Nephron progenitor cell (in vitro differentiated cells): ENCODE measurements around the gene PFKL.

Experiments
- DNase-seq: peaks from one replicate; pipeline ENCODE4 v3.0.0; 2021
- H3K27ac Mint-ChIP-seq: 2 replicates; pipeline ENCODE4 v1.8.0; 2021; ENCODE audit warnings: mild to moderate bottlenecking, moderate library complexity, mixed read lengths
- H3K27me3 Mint-ChIP-seq: 2 replicates; pipeline ENCODE4 v1.8.0; 2021; ENCODE audit warnings: mild to moderate bottlenecking, low read depth, mixed read lengths; ENCODE audit not compliant: poor library complexity
- H3K36me3 Mint-ChIP-seq: 2 replicates; pipeline ENCODE4 v1.8.0; 2021; ENCODE audit warnings: low read depth, mixed read lengths
- H3K4me1 Mint-ChIP-seq: 2 replicates; pipeline ENCODE4 v1.8.0; 2021; ENCODE audit warnings: mixed read lengths
- H3K4me3 Mint-ChIP-seq: 2 replicates; pipeline ENCODE4 v1.8.0; 2021; ENCODE audit warnings: mild to moderate bottlenecking, moderate library complexity, mixed read lengths
- H3K9me3 Mint-ChIP-seq: 2 replicates; pipeline ENCODE4 v1.8.0; 2021; ENCODE audit warnings: mild to moderate bottlenecking, moderate library complexity, mixed read lengths
- TF ChIP-seq, protein P1 (sequence below): fragments of 200-600 bp; sonication (generic); IDR thresholded peaks from 2 replicates; pipeline ENCODE4 v1.5.0; 2021; ENCODE audit warnings: antibody characterized with exemption

The PFKL gene

GRCh38 chr21:44329086-44329889, 29.4 kb downstream of the PFKL start:
- no peak overlapping the region for H3K4me3 Mint-ChIP-seq
- no peaks in the 10 kb centered on the region for H3K9me3 Mint-ChIP-seq
- peak overlapping the region; percentile 85 for H3K27ac Mint-ChIP-seq
- peak; percentile 36 for DNase-seq
- H3K4me1 Mint-ChIP-seq = peaks cover 31% of the 10 kb centered on the region
- H3K36me3 Mint-ChIP-seq = no peaks in the 10 kb centered on the region
- TF ChIP-seq, protein P1, sequence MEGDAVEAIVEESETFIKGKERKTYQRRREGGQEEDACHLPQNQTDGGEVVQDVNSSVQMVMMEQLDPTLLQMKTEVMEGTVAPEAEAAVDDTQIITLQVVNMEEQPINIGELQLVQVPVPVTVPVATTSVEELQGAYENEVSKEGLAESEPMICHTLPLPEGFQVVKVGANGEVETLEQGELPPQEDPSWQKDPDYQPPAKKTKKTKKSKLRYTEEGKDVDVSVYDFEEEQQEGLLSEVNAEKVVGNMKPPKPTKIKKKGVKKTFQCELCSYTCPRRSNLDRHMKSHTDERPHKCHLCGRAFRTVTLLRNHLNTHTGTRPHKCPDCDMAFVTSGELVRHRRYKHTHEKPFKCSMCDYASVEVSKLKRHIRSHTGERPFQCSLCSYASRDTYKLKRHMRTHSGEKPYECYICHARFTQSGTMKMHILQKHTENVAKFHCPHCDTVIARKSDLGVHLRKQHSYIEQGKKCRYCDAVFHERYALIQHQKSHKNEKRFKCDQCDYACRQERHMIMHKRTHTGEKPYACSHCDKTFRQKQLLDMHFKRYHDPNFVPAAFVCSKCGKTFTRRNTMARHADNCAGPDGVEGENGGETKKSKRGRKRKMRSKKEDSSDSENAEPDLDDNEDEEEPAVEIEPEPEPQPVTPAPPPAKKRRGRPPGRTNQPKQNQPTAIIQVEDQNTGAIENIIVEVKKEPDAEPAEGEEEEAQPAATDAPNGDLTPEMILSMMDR = no peak
- H3K27me3 Mint-ChIP-seq = no peaks in the 10 kb centered on the region

DNA sequence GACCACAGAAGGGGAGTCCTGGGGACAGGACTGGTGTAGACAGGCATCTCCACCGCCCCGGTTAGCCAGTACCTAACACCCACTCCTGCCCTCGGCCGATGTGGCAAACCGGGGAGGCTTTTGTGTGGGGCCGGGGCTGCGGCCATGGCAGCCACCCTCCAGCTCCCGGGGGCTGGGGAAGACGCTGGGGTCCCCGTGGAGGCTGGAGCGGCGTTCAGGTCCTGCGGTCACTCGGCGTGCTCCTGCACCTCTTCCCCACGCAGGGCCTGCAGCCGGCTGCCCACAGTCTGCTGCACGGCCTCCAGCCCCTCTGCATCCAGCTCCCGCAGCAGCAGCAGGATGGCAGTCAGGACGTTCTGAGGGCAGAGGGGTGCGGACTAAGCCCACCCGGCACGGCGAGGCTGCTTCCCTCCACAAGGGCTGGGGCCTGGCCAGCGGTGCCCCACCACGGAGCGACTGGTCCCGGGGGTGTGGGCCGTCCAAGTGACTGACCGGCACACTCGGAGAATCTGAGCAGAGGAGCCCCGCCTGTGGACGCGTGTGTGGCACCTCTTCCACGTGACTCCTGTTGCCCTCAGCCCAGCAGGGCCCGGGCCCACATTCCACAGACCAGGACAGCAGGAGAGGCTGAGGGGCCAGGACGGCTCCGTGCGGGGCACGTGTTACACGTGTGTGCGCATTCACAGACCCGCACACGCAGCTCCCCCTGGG, 30.3 kb downstream of the PFKL start:
- Mint-ChIP-seq H3K9me3 (no peaks in the 10 kb centered on the region), H3K4me3 (no peak overlapping the region), H3K27me3 (no peaks in the 10 kb centered on the region), H3K27ac (peak overlapping the region; percentile 85), H3K4me1 (peaks cover 31% of the 10 kb centered on the region), H3K36me3 (no peaks in the 10 kb centered on the region)
- TF ChIP-seq, protein P1 = no peak
- no peak for DNase-seq

DNA sequence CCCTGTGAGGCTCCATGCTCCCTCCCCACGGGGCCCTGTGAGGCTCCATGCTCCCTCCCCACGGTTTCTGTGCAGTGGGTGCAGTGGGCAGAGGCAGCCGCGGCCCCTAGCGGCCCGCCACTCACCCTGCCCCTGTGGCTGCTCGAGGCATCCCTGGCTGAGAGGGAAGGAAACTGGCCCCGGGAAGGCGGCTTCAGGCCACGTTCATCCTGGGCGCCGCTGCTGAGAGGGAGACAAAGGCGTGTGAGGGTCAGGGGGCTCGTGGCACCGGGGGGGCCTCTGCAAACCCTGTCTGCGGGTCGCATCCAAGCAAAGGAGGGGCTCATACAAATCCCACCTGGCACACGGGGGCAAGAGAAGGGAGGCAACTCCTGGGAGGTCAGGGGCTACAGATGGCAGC, 30.8 kb downstream of the PFKL start:
- H3K27ac Mint-ChIP-seq = no peak overlapping the region
- TF ChIP-seq, protein P1 = no peak
- H3K4me3 Mint-ChIP-seq = no peak overlapping the region
- H3K9me3 Mint-ChIP-seq = no peaks in the 10 kb centered on the region
- H3K36me3 Mint-ChIP-seq = no peaks in the 10 kb centered on the region
- no peaks in the 10 kb centered on the region for H3K27me3 Mint-ChIP-seq
- no peak for DNase-seq
- H3K4me1 Mint-ChIP-seq = peaks cover 31% of the 10 kb centered on the region

GRCh38 chr21:44331209-44331608, 31.4 kb downstream of the PFKL start:
- Mint-ChIP-seq H3K27me3 (no peaks in the 10 kb centered on the region), H3K36me3 (no peaks in the 10 kb centered on the region), H3K4me1 (peaks cover 31% of the 10 kb centered on the region), H3K9me3 (no peaks in the 10 kb centered on the region), H3K4me3 (no peak overlapping the region), H3K27ac (no peak overlapping the region)
- TF ChIP-seq, protein P1 = no peak
- no peak for DNase-seq

DNA sequence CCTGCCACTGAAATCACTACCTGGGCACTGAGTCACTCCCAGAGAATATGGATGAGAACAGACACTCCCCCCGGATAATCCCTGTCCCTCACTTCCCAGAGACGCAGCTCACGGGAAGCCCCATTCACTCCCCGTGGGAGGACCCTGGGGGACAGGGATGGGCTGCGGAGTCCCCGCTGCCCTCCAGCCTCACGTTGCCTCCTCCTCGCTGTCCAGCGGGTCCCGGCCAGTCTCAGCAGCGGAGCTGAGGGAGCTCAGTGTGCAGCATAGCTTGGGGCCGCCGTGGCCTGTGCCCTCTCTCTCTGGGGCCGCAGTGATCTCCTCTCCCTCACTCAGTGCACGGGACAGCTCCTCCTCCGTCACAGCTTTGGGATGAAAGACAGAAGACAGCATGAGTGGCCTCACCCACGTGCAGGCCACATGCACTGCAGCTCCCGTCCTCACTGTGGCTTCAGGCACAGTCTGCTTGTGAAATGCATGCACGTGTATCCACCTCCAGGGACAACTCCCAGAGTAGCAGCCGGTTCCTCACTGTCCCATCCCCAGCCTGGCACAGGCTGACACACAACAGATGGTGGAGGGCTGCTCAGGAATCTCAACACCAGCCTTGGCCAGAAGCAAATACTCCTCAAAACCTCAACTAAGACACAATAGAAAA, 31.9 kb downstream of the PFKL start:
- DNase-seq = no peak
- peaks cover 32% of the 10 kb centered on the region for H3K4me1 Mint-ChIP-seq
- peak overlapping the region; percentile 93 for H3K27ac Mint-ChIP-seq
- no peaks in the 10 kb centered on the region for H3K36me3 Mint-ChIP-seq
- TF ChIP-seq, protein P1 = no peak
- H3K27me3 Mint-ChIP-seq = no peaks in the 10 kb centered on the region
- no peaks in the 10 kb centered on the region for H3K9me3 Mint-ChIP-seq
- no peak overlapping the region for H3K4me3 Mint-ChIP-seq
